HepG2 (cell line): ENCODE measurements around the gene PROC. TPM values are rescaled to one million over a fixed set of nuclear protein-coding genes. Genes with fewer than 3 reads are reported as not detected.

Experiments used
- ASH2L ChIP-seq: fragments of 300-600, 200-600 bp; sonication (generic); IDR thresholded peaks from 2 replicates; pipeline ENCODE4 v1.7.0; 2017; ENCODE audit warnings: low read depth, mild to moderate bottlenecking, moderate library complexity, mixed read lengths, low read length; ENCODE audit not compliant: insufficient read length
- FOXA1 ChIP-seq, 2 experiments: fragments of 450-650 bp in 1 of 2; sonication (generic) in 1 of 2; formaldehyde crosslinking in 1 of 2; IDR thresholded peaks; 2 replicates each; pipeline versions ENCODE4 v1.4.0 to v1.6.1; 2016 to 2020; ENCODE audit warnings: missing genetic modification reagents in 1 of 2
- FOXO4 ChIP-seq: sonication (generic); formaldehyde crosslinking; conservative IDR thresholded peaks from 2 replicates; pipeline ENCODE4 v1.8.1; 2023; ENCODE audit warnings: missing genetic modification reagents
- IKZF5 ChIP-seq: IDR thresholded peaks from 2 replicates; pipeline ENCODE4 v1.6.1; 2018; ENCODE audit warnings: missing genetic modification reagents, mild to moderate bottlenecking, missing compliant biosample characterization
- MLLT10 ChIP-seq: sonication (generic); formaldehyde crosslinking; IDR thresholded peaks from 2 replicates; pipeline ENCODE4 v1.4.0; 2020; ENCODE audit warnings: missing genetic modification reagents
- NFYB ChIP-seq: sonication (generic); formaldehyde crosslinking; IDR thresholded peaks from 2 replicates; pipeline ENCODE4 v1.4.0; 2020; ENCODE audit warnings: missing genetic modification reagents
- SIX4 ChIP-seq: sonication (generic); formaldehyde crosslinking; IDR thresholded peaks from 2 replicates; pipeline ENCODE4 v1.4.0; 2020; ENCODE audit warnings: missing genetic modification reagents
- SRSF4 ChIP-seq: fragments of 200-400 bp; formaldehyde crosslinking; IDR thresholded peaks from one replicate; pipeline ENCODE4 v1.6.1; 2018; ENCODE audit warnings: mild to moderate bottlenecking, low read depth, low read length, moderate library complexity; ENCODE audit not compliant: poor library complexity, severe bottlenecking
- TOE1 ChIP-seq: sonication (generic); formaldehyde crosslinking; IDR thresholded peaks from 2 replicates; pipeline ENCODE4 v1.4.0; 2020; ENCODE audit warnings: mild to moderate bottlenecking, missing genetic modification reagents
- ZBED4 ChIP-seq: sonication (generic); formaldehyde crosslinking; IDR thresholded peaks from 2 replicates; pipeline ENCODE4 v1.4.0; 2020; ENCODE audit warnings: missing genetic modification reagents, borderline replicate concordance
- ZNF556 ChIP-seq: sonication (generic); formaldehyde crosslinking; IDR thresholded peaks from 2 replicates; pipeline ENCODE4 v1.4.0; 2020; ENCODE audit warnings: mild to moderate bottlenecking, missing genetic modification reagents, borderline replicate concordance
- ZNF597 ChIP-seq: sonication (generic); formaldehyde crosslinking; IDR thresholded peaks from 2 replicates; pipeline ENCODE4 v1.5.0; 2020; ENCODE audit warnings: missing genetic modification reagents
- ZNF83 ChIP-seq: sonication (generic); formaldehyde crosslinking; IDR thresholded peaks from 2 replicates; pipeline ENCODE4 v1.4.0; 2020; ENCODE audit warnings: missing genetic modification reagents, mild to moderate bottlenecking, borderline replicate concordance
- polyA plus RNA-seq, 8 experiments: library from polyadenylated mRNA; depleted of rRNA in 3 of 8; stranded (reverse) in 7 of 8; unstranded in 1 of 8; fragments of >200 nt; fragmentation: Illumina TruSeq in 4 of 8; extraction: Trizol in 4 of 8; gene quantifications; 2 replicates each; pipeline versions ENCODE4 v1.2.1 to v1.2.3, GENCODE V29; 2011 to 2016; ENCODE audit warnings: low read depth in 4 of 8, missing spikeins in 1 of 8, mixed read lengths in 1 of 8; ENCODE audit not compliant: insufficient read depth in 1 of 8
- total RNA-seq, 5 experiments: library from RNA; depleted of rRNA; stranded (reverse); fragments of >200 nt; fragmentation: Illumina TruSeq; extraction: Trizol; gene quantifications; 2 replicates each; pipeline ENCODE4 v1.2.3, GENCODE V29; 2016; ENCODE audit warnings: low read depth in 1 of 5
- TF ChIP-seq, protein P1 (sequence below): sonication (generic); formaldehyde crosslinking; conservative IDR thresholded peaks from 2 replicates; pipeline ENCODE4 v1.4.0; 2020; ENCODE audit warnings: missing genetic modification reagents
- TF ChIP-seq, protein P2 (sequence below): sonication (generic); formaldehyde crosslinking; IDR thresholded peaks from 2 replicates; pipeline ENCODE4 v1.8.1; 2023; ENCODE audit warnings: missing genetic modification reagents, inconsistent platforms, borderline replicate concordance
- TF ChIP-seq, protein P3 (sequence below): IDR thresholded peaks from 2 replicates; pipeline ENCODE4 v1.6.1; 2016; ENCODE audit warnings: missing compliant biosample characterization, missing genetic modification reagents, borderline replicate concordance

Gene PROC
- total and polyA plus RNA-seq, 2 of the 13 experiments (the other 11 are each of a cell fraction or from before 2014, with no cell fraction given), result 134 to 185 TPM

- TF ChIP-seq, protein P1, sequence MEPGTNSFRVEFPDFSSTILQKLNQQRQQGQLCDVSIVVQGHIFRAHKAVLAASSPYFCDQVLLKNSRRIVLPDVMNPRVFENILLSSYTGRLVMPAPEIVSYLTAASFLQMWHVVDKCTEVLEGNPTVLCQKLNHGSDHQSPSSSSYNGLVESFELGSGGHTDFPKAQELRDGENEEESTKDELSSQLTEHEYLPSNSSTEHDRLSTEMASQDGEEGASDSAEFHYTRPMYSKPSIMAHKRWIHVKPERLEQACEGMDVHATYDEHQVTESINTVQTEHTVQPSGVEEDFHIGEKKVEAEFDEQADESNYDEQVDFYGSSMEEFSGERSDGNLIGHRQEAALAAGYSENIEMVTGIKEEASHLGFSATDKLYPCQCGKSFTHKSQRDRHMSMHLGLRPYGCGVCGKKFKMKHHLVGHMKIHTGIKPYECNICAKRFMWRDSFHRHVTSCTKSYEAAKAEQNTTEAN (CRISPR knock-in tag), result 0 out of 2 replicates have a peak, but pooled peaks have one; percentile 53
- TF ChIP-seq FOXA1 (IDR thresholded peaks at IDR 0.05) (no peak), FOXA1 (CRISPR knock-in tag; IDR thresholded peaks at IDR 0.05) (peak; percentile 42; the same call in 1 of the 2 replicates), ZBED4 (no peak), ZNF83 (no peak), ASH2L (peak; percentile 67), MLLT10 (CRISPR knock-in tag) (no peak), SRSF4 (no peak), IKZF5 (CRISPR knock-in tag) (peak; percentile 48; the same call in 1 of the 2 replicates), NFYB (CRISPR knock-in tag) (no peak), SIX4 (CRISPR knock-in tag) (no peak), ZNF556 (CRISPR knock-in tag) (no peak), ZNF597 (no peak), TOE1 (CRISPR knock-in tag) (no peak), FOXO4 (CRISPR knock-in tag) (no peak)
- TF ChIP-seq, protein P2, sequence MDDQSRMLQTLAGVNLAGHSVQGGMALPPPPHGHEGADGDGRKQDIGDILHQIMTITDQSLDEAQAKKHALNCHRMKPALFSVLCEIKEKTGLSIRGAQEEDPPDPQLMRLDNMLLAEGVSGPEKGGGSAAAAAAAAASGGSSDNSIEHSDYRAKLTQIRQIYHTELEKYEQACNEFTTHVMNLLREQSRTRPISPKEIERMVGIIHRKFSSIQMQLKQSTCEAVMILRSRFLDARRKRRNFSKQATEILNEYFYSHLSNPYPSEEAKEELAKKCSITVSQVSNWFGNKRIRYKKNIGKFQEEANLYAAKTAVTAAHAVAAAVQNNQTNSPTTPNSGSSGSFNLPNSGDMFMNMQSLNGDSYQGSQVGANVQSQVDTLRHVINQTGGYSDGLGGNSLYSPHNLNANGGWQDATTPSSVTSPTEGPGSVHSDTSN, result no peak
- TF ChIP-seq, protein P3, sequence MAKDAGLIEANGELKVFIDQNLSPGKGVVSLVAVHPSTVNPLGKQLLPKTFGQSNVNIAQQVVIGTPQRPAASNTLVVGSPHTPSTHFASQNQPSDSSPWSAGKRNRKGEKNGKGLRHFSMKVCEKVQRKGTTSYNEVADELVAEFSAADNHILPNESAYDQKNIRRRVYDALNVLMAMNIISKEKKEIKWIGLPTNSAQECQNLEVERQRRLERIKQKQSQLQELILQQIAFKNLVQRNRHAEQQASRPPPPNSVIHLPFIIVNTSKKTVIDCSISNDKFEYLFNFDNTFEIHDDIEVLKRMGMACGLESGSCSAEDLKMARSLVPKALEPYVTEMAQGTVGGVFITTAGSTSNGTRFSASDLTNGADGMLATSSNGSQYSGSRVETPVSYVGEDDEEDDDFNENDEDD (CRISPR knock-in tag), result peak; percentile 54; the same call in 1 of the 2 replicates
Observed at GRCh38 chr2:127410871-127411652, 7.2 kb upstream of the PROC start (continued).
